Astrocyte (in vitro differentiated cells and primary cell): Measurements from ENCODE around the gene SUPT3H. TPM values are rescaled to one million over a fixed set of nuclear protein-coding genes. Genes with fewer than 3 reads are reported as not detected.

Source experiments
- DNase-seq: peaks from one replicate; pipeline ENCODE4 v3.0.0-alpha.2; 2010; ENCODE audit warnings: low read depth
- FAIRE-seq: peaks from 2 replicates; lab custom pipeline; 2011; peaks lifted over from hg19 to GRCh38; lab: Jason Lieb, UNC
- H2AFZ ChIP-seq: 2 replicates; pipeline ENCODE4 v1.6.0; 2012; ENCODE audit warnings: low read depth, low read length, inconsistent platforms
- H3K27ac ChIP-seq: 2 replicates; pipeline ENCODE4 v1.5.1; 2011; ENCODE audit warnings: low read depth, low read length, inconsistent platforms
- H3K27me3 ChIP-seq: 2 replicates; pipeline ENCODE4 v1.6.0; 2011; ENCODE audit warnings: low read length, inconsistent platforms; ENCODE audit not compliant: insufficient read depth
- H3K36me3 ChIP-seq: 2 replicates; pipeline ENCODE4 v1.5.1; 2011; ENCODE audit warnings: low read length, inconsistent platforms; ENCODE audit not compliant: insufficient read depth
- H3K4me1 ChIP-seq: 2 replicates; pipeline ENCODE4 v1.5.1; 2011; ENCODE audit warnings: low read length, inconsistent platforms; ENCODE audit not compliant: insufficient read depth
- H3K4me2 ChIP-seq: 2 replicates; pipeline ENCODE4 v1.6.0; 2012; ENCODE audit warnings: low read length, inconsistent platforms
- H3K4me3 ChIP-seq: 2 replicates; pipeline ENCODE4 v1.5.1; 2011; ENCODE audit warnings: low read depth, mild to moderate bottlenecking, low read length, inconsistent platforms; ENCODE audit not compliant: insufficient read depth
- H3K79me2 ChIP-seq: 2 replicates; pipeline ENCODE4 v1.6.0; 2012; ENCODE audit warnings: mild to moderate bottlenecking, low read length, inconsistent platforms; ENCODE audit not compliant: insufficient read depth
- H3K9ac ChIP-seq: 2 replicates; pipeline ENCODE4 v1.6.0; 2012; ENCODE audit warnings: mild to moderate bottlenecking, low read length, inconsistent platforms
- H3K9me3 ChIP-seq: 2 replicates; pipeline ENCODE4 v1.5.1; 2012; ENCODE audit warnings: low read depth, mild to moderate bottlenecking, low read length, inconsistent platforms; ENCODE audit not compliant: insufficient read depth
- H4K20me1 ChIP-seq: 2 replicates; pipeline ENCODE4 v1.6.0; 2012; ENCODE audit warnings: low read length, inconsistent platforms; ENCODE audit not compliant: insufficient read depth
- H3K27ac Mint-ChIP-seq: one replicate; pipeline ENCODE4 v1.8.0; 2021; ENCODE audit warnings: mild to moderate bottlenecking, mixed read lengths; ENCODE audit not compliant: unreplicated experiment
- H3K27me3 Mint-ChIP-seq: one replicate; pipeline ENCODE4 v1.8.0; 2021; ENCODE audit warnings: low read depth, mixed read lengths; ENCODE audit not compliant: unreplicated experiment
- H3K36me3 Mint-ChIP-seq: one replicate; pipeline ENCODE4 v1.8.0; 2021; ENCODE audit warnings: low read depth, mixed read lengths; ENCODE audit not compliant: unreplicated experiment
- H3K4me1 Mint-ChIP-seq: one replicate; pipeline ENCODE4 v1.8.0; 2021; ENCODE audit warnings: low read depth, mixed read lengths; ENCODE audit not compliant: unreplicated experiment
- H3K4me3 Mint-ChIP-seq: one replicate; pipeline ENCODE4 v1.8.0; 2021; ENCODE audit warnings: mild to moderate bottlenecking, moderate library complexity, mixed read lengths; ENCODE audit not compliant: unreplicated experiment
- H3K9me3 Mint-ChIP-seq: one replicate; pipeline ENCODE4 v1.8.0; 2021; ENCODE audit warnings: mild to moderate bottlenecking, mixed read lengths; ENCODE audit not compliant: unreplicated experiment
- EZH2 ChIP-seq: IDR thresholded peaks from 2 replicates; pipeline ENCODE4 v1.6.1; 2012; ENCODE audit warnings: mild to moderate bottlenecking, low read length, inconsistent platforms; ENCODE audit not compliant: insufficient read depth
- total RNA-seq: library from RNA; stranded (reverse); gene quantifications from 2 replicates; pipeline ENCODE4 v1.2.1, GENCODE V29; 2021
- TF ChIP-seq, protein P1 (sequence below): IDR thresholded peaks from 2 replicates; pipeline ENCODE4 v1.5.1; 2011; ENCODE audit warnings: low read depth, mild to moderate bottlenecking, inconsistent platforms, low read length, moderate library complexity; ENCODE audit not compliant: insufficient read depth

SUPT3H gene
- total RNA-seq, 1 donor from 2014 or later: 12.4 TPM

DNA sequence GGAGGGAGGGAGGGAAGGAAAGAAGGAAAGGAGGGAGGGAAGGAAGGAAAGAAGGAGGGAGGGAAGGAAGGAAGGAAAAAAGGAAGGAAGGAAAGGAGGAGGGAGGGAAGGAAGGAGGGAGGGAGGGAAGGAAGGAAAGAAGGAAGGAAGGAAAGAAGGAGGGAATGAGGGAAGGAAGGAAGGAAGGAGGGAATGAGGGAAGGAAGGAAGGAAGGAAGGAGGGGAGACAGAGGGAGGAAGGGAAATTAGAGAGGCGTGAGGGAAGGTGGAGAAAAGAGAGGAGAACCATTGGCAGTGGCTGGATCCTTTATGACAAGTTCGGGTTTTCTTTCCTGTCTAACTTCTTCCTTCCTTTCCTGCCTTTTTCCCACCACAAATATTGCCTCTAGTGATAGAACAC is 22.3 kb upstream of the SUPT3H start:
- Histone ChIP-seq H3K36me3 (no peaks in the 10 kb centered on the region), H3K27ac (no peak overlapping the region), H3K27me3 (no peaks in the 10 kb centered on the region), H3K4me3 (no peak overlapping the region), H3K4me2 (no peak overlapping the region), H3K9me3 (no peaks in the 10 kb centered on the region), H3K9ac (no peak overlapping the region), H3K79me2 (no peaks in the 10 kb centered on the region), H4K20me1 (no peaks in the 10 kb centered on the region), H3K4me1 (no peaks in the 10 kb centered on the region), H2AFZ (no peak overlapping the region)
- TF ChIP-seq EZH2: no peak
- TF ChIP-seq, protein P1, sequence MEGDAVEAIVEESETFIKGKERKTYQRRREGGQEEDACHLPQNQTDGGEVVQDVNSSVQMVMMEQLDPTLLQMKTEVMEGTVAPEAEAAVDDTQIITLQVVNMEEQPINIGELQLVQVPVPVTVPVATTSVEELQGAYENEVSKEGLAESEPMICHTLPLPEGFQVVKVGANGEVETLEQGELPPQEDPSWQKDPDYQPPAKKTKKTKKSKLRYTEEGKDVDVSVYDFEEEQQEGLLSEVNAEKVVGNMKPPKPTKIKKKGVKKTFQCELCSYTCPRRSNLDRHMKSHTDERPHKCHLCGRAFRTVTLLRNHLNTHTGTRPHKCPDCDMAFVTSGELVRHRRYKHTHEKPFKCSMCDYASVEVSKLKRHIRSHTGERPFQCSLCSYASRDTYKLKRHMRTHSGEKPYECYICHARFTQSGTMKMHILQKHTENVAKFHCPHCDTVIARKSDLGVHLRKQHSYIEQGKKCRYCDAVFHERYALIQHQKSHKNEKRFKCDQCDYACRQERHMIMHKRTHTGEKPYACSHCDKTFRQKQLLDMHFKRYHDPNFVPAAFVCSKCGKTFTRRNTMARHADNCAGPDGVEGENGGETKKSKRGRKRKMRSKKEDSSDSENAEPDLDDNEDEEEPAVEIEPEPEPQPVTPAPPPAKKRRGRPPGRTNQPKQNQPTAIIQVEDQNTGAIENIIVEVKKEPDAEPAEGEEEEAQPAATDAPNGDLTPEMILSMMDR: no peak
- DNase-seq (no peak), FAIRE-seq (no peak)
- Mint-ChIP-seq H3K4me1 (peaks cover 3% of the 10 kb centered on the region), H3K9me3 (peaks cover 2% of the 10 kb centered on the region), H3K27me3 (peaks cover 4% of the 10 kb centered on the region), H3K36me3 (no peaks in the 10 kb centered on the region), H3K27ac (no peak overlapping the region), H3K4me3 (no peak overlapping the region)

DNA sequence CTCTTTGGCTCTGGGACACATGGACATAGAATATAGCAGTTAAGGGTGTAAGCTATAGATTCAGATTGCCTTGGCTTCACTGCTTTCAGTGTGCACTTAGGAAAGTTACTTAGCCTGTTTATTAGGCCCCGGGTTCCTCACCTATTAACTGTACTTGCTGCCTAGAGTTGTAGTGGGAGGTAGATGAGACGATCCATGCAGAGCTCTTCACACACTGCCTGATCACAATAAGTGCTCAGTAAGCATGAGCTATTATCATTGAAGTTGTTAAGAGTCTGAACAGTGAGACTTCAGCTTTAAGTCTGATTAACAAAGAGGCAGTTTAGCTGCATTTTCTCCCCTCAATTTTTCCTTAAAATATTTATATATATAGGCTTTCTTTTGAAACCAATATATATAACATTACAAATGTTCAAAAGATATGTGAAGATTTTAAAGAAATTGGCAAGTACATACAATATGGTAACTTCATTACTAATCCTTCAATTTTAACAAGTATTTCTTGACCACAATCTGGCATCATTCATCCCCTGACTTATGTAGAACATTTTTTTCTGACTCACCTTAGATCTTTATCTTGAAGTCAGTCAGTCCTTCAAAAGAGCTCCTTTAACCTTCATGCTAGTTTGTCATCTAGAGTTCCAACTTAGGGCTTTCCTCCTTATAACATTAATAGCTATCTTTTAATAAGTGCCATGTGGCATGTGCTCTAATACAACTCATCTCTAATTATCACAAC is 20.5 kb upstream of the SUPT3H start:
- H3K9me3 Mint-ChIP-seq: peaks cover 2% of the 10 kb centered on the region
- no peak overlapping the region for H3K4me2 ChIP-seq
- no peaks in the 10 kb centered on the region for H3K9me3 ChIP-seq
- H3K4me3 Mint-ChIP-seq: no peak overlapping the region
- H3K27me3 Mint-ChIP-seq: peaks cover 4% of the 10 kb centered on the region
- no peak for FAIRE-seq
- no peak overlapping the region for H2AFZ ChIP-seq
- H3K27ac Mint-ChIP-seq: no peak overlapping the region
- H3K9ac ChIP-seq: no peak overlapping the region
- DNase-seq: peak; percentile 53
- TF ChIP-seq, protein P1: no peak
- no peak for TF ChIP-seq EZH2
- H3K27ac ChIP-seq: no peak overlapping the region
- peaks cover 2% of the 10 kb centered on the region for H3K36me3 Mint-ChIP-seq
- no peaks in the 10 kb centered on the region for H3K79me2 ChIP-seq
- H3K27me3 ChIP-seq: no peaks in the 10 kb centered on the region
- peaks cover 8% of the 10 kb centered on the region for H3K4me1 Mint-ChIP-seq
- no peaks in the 10 kb centered on the region for H4K20me1 ChIP-seq
- no peak overlapping the region for H3K4me3 ChIP-seq
- no peaks in the 10 kb centered on the region for H3K36me3 ChIP-seq
- H3K4me1 ChIP-seq: no peaks in the 10 kb centered on the region

DNA sequence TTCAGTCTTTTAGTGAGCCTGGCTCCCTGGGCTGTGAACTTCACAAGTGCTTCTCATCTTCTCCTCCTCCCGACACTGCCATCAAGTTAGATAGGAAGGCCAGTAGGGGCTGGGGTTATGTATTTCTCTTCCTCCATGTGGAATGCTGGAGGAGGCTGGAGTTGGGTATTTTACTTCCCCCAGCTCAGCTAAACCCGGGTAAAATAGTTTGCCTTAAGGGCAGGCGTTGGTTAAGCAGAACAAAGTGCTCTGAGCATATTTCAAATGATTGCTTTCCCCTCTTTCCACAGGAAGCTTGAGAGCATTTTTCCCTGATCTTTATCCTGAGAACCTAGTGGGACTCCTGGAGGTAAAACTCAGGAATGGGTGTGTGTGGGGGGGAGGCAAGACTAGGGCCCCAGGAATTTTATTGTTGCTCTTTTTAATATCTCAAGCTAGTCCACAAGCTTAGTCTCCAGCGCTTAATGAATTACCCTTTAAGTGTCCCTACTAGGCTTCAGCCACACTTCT is 16.9 kb upstream of the SUPT3H start:
- no peak overlapping the region for H3K27ac Mint-ChIP-seq
- TF ChIP-seq, protein P1: no peak
- no peak for TF ChIP-seq EZH2
- H3K4me2 ChIP-seq: no peak overlapping the region

More for the DNA sequence above, 16.9 kb upstream of the SUPT3H start:
- Histone ChIP-seq H3K9me3 (no peaks in the 10 kb centered on the region), H3K4me1 (no peaks in the 10 kb centered on the region), H3K36me3 (no peaks in the 10 kb centered on the region), H3K9ac (no peak overlapping the region), H3K79me2 (no peaks in the 10 kb centered on the region), H3K4me3 (no peak overlapping the region), H2AFZ (no peak overlapping the region), H3K27me3 (no peaks in the 10 kb centered on the region), H4K20me1 (no peaks in the 10 kb centered on the region), H3K27ac (no peak overlapping the region)
- Mint-ChIP-seq H3K4me1 (peaks cover 8% of the 10 kb centered on the region), H3K27me3 (no peaks in the 10 kb centered on the region), H3K9me3 (peaks cover 6% of the 10 kb centered on the region), H3K36me3 (peaks cover 2% of the 10 kb centered on the region), H3K4me3 (no peak overlapping the region)
- FAIRE-seq (no peak), DNase-seq (peak; percentile 55)
